Brain microvascular endothelial cell (primary cell): Measurements from ENCODE around the gene MYH15.

Experiments
- DNase-seq: peaks from one replicate; pipeline ENCODE4 v3.0.0-alpha.2; 2020
- H3K27ac ChIP-seq: fragments of 250-450 bp; sonication (Bioruptor Pico); 2 replicates; pipeline ENCODE4 v1.5.1; 2020; ENCODE audit warnings: mild to moderate bottlenecking, moderate library complexity
- H3K27me3 ChIP-seq: fragments of 250-450 bp; sonication (Bioruptor Pico); replicated peaks from 2 replicates; pipeline ENCODE4 v1.5.1; 2020; ENCODE audit warnings: mild to moderate bottlenecking
- H3K36me3 ChIP-seq: fragments of 250-450 bp; sonication (Bioruptor Pico); replicated peaks from 2 replicates; pipeline ENCODE4 v1.5.1; 2020; ENCODE audit warnings: mild to moderate bottlenecking
- H3K4me3 ChIP-seq: 2 replicates; pipeline ENCODE4 v1.5.1; 2011; ENCODE audit warnings: low read depth, mild to moderate bottlenecking, control low read depth, low read length, moderate library complexity
- CTCF ChIP-seq: IDR thresholded peaks from 2 replicates; pipeline ENCODE4 v1.5.1; 2011; ENCODE audit warnings: low read depth, mild to moderate bottlenecking, moderate library complexity, low read length, control low read depth, inconsistent platforms; ENCODE audit errors: missing control alignments
- in situ Hi-C: cut with HindIII; loops from 2 replicates; pipeline ENCODE4 v1.10.0; 2017; ENCODE audit warnings: low sequenced_read_pairs, low pct_ligation_motif_present

Gene MYH15

GRCh38 chr3:108433928-108434327 lies 76.5 kb downstream of the MYH15 start:
- H3K4me3 ChIP-seq = no peak overlapping the region
- no peak for DNase-seq
- H3K27me3 ChIP-seq = no peaks in the 10 kb centered on the region
- no peak overlapping the region for H3K27ac ChIP-seq
- in situ Hi-C loops = no loop called here
- no peak for TF ChIP-seq CTCF
- H3K36me3 ChIP-seq = no peaks in the 10 kb centered on the region

- H3K27ac ChIP-seq = no peak overlapping the region
- H3K4me3 ChIP-seq = no peak overlapping the region
- DNase-seq = no peak
- TF ChIP-seq CTCF = no peak
- in situ Hi-C loops = no loop called here
- no peaks in the 10 kb centered on the region for H3K27me3 ChIP-seq
- no peaks in the 10 kb centered on the region for H3K36me3 ChIP-seq
These were observed 78.0 kb downstream of the MYH15 start for GRCh38 chr3:108432431-108432830.

GRCh38 chr3:108430540-108430939 lies 79.9 kb downstream of the MYH15 start:
- H3K36me3 ChIP-seq = no peaks in the 10 kb centered on the region
- no peak for DNase-seq
- in situ Hi-C loops = no loop called here
- no peak for TF ChIP-seq CTCF
- H3K4me3 ChIP-seq = no peak overlapping the region
- no peaks in the 10 kb centered on the region for H3K27me3 ChIP-seq
- no peak overlapping the region for H3K27ac ChIP-seq

- Histone ChIP-seq H3K36me3 (no peaks in the 10 kb centered on the region), H3K27me3 (no peaks in the 10 kb centered on the region), H3K4me3 (no peak overlapping the region), H3K27ac (no peak overlapping the region)
- in situ Hi-C loops = no loop called here
- no peak for DNase-seq
- no peak for TF ChIP-seq CTCF
These were observed 81.8 kb downstream of the MYH15 start for GRCh38 chr3:108428586-108428985.

- in situ Hi-C loops = no loop called here
- H3K27me3 ChIP-seq = no peaks in the 10 kb centered on the region
- no peak for TF ChIP-seq CTCF
- H3K36me3 ChIP-seq = no peaks in the 10 kb centered on the region
- H3K4me3 ChIP-seq = no peak overlapping the region
- H3K27ac ChIP-seq = no peak overlapping the region
- peak; percentile 24 for DNase-seq
These were observed 89.5 kb downstream of the MYH15 start for GRCh38 chr3:108420926-108421325.

- TF ChIP-seq CTCF = no peak
- no peaks in the 10 kb centered on the region for H3K27me3 ChIP-seq
- in situ Hi-C loops = no loop called here
- no peak for DNase-seq
- no peaks in the 10 kb centered on the region for H3K36me3 ChIP-seq
- H3K4me3 ChIP-seq = no peak overlapping the region
- no peak overlapping the region for H3K27ac ChIP-seq
These were observed 94.1 kb downstream of the MYH15 start for GRCh38 chr3:108416111-108416869.
